Stimulated activated CD8-positive, alpha-beta memory T cell treated with anti-CD3 and anti-CD28 coated beads, Interleukin-12 subunit alpha, Interleukin-12 subunit beta, amount 100 ng/mL, for 24 hours (primary cell): ENCODE measurements around the gene EIF1AY.
"Not testable (repeated sequence)": the region's sequence is repeated elsewhere in the genome, so short reads cannot be mapped to it uniquely, and the experiment has no call there.

Experiments used
- DNase-seq: peaks from one replicate; pipeline ENCODE4 v3.0.0-alpha.2; 2020; ENCODE audit errors: extremely low read depth

The EIF1AY gene, protein sequence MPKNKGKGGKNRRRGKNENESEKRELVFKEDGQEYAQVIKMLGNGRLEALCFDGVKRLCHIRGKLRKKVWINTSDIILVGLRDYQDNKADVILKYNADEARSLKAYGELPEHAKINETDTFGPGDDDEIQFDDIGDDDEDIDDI

DNA sequence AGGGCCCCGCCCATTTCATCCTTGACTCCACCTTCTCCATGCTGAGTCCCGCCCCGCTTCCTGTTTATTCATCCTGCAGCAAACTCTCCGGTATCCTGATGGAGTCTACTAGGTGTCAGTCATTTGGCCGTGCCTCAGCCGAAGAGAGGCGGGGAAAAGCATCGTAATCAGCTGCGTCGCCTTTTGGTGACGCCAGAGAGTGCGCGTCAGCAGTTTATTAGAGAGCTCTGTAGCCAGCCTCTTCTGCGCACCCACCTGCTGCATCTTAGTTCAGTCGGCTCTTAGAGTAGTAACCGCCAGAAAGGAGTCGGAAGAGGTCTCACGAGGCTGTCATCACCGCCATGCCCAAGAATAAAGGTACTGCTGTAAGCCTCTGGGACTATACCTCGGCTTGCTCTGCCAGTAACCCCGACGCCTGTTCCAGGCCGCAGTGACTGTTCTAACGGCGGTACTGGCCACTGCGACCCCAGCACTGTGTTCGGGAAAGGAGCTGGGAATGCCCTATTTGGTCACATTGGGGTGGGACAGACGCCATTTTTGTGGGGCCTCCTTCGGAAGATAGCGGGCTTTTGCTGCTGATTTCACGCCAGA, at the start of gene EIF1AY:
Gene EIF1AY, plus strand, starts transcription at position 246 of the 591 bp plus-strand sequence. Its CDS starts 96 bp downstream, at position 342.
- peak; percentile 59 for DNase-seq

DNA sequence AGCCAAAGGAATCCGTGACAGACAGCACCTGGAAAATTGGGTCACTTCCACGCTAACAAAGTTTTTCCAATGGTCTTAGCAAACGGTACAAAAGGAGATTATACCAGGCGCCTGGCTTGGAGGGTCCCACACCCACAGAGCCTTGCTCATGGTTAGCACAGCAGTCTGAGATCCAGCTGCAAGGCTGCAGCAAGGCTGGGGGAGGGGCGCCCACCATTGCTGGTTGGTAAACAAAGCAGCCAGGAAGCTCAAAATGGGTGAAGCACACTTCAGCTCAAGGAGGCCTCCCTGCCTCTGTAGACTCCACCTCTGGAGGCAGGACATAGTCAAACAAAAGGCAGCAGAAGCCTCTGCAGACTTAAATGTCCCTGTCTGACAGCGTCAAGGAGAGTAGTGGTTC, 47.1 kb upstream of the EIF1AY start:
- no peak for DNase-seq

DNA sequence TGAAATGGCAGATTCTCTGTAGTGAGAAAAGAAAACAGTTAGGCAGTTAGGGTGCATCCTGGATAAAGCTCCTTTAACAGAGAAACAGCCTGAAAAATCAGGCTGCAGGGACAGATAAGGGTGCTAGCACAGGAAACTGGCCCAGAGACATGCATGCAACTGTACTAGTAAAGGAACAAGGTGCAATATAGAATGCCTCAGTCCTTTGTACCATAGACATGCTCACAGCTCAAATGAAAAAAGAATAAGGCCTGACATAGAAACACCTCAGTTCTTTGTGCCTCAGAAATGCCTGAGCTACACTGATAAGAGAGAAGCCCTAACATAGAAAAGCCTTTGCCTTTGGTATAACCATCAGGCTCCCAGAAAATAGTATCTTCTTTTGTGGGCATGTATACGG, 37.4 kb upstream of the EIF1AY start:
- no peak for DNase-seq

DNA sequence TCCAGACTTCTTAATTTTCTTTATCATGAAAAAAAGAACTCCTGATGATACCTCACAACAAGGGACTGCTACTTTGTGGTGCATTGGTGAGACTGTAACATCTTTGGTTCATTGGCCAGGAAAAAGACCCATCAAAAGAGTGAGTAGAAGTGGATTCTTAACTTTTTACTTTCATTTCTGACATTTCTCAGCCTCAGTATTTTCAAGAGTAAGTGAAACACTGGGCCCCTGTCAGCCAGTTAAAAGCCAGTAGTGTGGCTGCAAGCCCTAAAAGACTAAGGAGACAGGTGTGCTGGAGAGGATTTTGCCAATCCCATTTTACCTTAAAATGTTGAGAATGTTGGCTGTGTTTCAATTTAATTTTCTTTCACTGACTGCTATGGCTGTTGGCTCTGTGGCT, 36.6 kb upstream of the EIF1AY start:
- no peak for DNase-seq

DNA sequence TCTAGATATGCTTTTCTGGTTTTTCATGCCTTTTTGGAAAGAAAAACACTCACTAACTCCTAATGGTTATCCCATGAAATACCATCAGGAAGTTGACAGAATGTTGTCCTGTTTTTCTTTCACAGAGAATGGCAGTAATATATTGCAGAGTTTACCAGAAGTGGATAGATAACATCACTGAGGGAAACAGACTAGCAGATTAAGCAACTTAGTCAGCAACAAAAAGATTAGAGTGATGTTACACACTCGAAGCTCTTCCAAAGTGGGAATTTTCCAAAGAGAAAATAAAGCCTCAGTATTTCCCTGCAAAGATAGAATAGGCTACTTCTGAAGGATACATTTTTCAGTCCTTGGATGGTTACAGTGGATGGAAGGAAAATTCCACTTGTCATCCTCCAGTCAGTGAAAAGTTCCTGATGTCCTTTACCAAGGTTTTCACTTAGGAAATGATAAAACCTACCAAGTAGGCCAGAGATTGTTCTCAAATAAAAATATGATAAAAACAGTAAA, 31.1 kb upstream of the EIF1AY start:
- no peak for DNase-seq

DNA sequence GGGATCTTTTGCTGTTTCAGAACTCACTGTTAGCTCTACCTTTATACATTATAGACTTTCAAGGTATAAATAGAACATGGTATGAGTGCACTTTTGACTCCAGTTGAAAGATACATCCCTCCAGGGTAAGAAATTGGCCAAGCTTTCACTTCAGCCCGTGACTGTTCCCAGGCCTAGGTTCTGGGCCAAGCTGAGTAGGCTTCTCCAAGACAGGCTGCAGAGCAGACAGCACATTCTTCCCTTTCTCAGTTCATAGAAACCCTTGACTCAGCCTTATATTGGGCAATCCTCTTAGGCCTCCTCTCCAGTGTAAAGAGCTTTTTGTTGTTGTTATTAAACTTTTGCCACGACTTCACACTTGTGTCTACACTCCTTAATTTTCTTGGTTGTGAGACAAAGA, 29.5 kb upstream of the EIF1AY start:
- no peak for DNase-seq

DNA sequence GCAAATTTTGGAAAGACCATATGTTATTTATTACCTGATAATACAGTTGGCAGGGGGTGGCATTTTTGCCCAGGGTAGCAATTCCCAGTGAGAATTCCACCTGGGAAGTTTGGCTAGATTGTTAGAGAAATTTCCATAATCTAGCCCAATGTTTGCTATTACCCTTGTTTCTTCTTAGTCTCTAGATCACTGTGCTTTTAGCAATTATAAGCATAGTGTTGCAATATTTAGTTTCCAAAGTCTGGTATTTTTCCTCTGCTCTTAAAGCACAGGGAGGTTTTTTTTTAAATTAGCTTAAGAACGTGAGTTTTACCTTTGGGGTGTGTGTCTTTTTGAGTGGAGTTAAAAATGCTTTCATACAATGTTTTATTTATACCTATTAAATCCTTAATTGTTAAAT, 26.3 kb upstream of the EIF1AY start:
- DNase-seq: no peak

DNA sequence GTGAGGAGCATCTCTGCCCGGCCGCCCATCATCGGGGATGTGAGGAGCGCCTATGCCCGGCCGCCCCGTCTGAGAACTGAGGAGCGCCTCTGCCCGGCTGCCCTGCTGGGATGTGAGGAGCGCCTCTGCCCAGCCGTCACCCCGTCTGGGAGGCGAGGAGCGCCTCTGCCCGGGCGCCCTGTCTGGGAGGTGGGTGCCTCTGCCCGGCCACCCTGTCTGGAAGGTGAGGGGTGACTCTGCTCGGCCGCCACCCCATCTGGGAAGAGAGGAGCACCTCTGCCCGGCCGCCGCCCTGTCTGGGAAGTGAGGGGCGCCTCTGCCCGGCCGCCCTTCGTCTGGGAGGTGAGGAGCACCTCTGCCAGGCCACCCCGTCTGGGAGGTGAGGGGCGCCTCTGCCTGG, 23.7 kb upstream of the EIF1AY start:
- no peak for DNase-seq

DNA sequence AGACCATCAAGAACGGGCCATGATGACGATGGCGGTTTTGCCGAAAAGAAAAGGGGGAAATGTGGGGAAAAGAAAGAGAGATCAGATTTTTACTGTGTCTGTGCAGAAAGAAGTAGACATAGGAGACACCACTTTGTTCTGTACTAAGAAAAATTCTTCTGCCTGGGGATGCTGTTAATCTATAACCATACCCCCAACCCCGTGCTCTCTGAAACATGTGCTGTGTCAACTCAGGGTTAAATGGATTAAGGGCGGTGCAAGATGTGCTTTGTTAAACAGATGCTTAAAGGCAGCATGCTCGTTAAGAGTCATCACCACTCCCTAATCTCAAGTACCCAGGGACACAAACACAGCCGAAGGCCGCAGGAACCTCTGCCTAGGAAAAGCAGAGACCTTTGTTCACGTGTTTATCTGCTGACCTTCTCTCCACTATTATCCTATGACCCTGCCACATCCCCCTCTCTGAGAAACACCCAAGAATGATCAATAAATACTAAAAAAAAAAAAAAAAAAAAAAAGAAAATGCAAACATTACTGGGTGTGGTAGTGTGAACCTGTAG, 22.7 kb upstream of the EIF1AY start:
- DNase-seq: not testable (repeated sequence)

DNA sequence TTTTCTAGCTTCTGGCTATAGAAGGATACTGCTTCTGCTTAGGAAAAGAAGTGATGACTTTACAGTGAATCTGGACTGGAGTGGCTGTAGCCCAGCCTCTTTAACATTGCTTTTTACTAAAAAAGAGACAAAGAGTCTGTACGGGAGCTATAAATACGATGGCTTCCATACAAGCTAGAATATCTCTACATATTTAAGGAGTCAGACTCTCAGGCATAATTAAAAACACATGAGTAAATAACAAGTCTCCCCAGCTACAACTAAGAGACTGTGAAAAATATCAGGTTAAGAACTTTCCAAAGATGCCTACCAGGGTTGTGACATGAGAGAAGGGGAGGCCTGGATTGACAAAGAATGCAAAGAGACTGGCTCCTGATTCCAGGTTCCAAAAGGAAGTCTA, 19.8 kb upstream of the EIF1AY start:
- no peak for DNase-seq

DNA sequence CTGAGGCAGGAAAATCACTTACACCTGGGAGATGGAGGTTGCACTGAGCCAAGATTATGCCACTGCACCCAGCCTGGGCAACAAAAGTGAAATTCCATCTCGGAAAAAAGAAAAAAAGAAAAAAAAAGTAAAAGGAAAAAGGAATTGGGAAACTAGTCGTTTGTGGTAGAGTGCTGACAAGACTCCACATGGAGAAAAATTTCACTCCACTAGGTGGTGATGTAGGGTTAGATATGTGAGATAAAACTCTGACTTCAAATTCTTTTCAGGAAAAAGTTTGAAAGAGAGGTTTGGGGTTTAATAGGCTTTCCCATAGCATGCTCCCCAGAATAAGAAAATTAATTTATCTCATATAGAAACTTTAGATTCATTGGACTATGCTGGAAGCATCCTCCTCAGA, 16.9 kb upstream of the EIF1AY start:
- DNase-seq: no peak

DNA sequence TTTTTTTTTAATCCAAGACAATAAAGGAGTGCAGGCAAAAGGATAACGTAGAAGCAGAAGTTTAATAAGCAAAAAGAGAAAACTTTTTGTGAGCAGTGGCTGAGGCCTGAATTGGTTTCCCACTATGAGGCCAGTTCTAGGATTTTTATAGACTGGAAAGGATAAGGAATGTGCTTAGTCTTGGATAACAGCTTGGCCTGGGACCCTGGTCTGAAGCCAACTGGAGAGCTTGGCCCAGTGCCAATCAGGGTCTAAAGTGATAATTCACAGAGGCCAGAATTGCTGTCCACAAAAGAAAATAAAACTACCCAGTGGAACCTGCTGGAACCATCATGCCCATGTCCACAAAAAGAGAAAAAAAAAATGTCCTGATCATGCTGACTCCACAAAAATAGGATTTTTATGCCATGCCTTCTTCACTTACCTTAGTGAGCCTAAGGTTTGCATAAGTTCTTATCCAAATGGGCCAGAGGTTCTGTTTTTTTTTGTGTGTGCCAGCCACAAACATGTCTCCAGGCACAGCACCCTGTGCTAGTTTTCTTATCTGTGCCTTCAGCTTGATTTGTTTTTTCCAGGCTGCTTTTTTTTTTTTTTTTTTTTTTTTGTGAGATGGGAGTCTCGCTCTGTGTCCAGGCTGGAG, 15.6 kb upstream of the EIF1AY start:
- no peak for DNase-seq

DNA sequence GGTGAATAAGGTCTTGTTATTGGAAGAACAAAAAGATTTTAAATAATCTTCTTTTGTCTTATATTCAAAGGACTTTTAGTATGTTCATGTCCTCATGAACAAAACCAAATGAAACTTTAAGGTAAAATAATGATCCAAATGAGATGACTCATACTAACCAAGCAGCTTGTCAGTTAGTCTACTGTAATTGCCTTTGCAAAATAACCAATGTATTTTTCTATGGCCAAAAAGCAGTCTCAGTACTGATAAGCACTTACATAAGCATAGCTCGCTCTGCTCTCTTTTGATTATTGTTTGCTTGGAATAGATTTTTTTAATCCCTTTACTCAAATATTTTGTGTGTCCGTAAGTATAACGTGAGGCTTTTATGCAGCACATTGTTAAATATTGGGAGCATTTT, 4.3 kb upstream of the EIF1AY start:
- DNase-seq: no peak

DNA sequence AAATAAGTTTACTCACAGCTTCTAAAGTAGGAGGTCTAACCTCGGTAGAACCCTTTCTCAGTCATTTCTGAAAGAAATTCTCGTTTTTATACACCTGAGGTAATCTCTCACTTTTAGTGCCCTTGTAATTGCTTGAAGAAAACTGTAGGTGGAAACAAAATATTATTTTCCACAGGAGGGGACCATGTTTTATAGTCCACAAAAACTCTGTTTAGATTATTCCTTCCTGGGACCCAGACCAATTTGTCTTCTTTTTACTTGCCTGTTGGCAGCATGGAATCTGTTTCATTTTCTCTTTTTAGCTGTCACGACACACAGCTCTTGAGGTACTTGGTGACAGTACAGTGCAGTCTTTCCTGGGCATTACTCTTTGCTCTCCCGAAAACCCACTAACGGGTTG, 930 bp downstream of the EIF1AY start:
- DNase-seq: no peak

DNA sequence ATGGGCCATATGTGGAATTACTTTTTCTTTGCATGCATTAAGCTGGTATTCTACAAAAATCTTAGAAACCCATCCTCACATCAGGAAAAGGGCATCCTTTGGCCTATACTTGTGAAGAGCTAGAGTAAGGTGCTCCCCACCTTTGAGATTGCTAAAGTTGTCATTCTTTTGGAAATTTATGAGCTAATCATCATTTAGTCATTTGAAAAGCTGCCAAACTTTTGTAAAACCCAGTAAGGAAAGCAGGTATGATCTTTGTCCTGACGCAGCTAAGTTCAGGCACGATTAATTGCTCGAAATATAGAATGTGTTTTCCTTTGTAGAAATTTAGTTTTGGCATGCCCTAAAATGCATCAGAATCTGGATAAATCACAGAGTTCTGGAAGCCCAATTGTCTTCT, 2.6 kb downstream of the EIF1AY start:
- DNase-seq: no peak

DNA sequence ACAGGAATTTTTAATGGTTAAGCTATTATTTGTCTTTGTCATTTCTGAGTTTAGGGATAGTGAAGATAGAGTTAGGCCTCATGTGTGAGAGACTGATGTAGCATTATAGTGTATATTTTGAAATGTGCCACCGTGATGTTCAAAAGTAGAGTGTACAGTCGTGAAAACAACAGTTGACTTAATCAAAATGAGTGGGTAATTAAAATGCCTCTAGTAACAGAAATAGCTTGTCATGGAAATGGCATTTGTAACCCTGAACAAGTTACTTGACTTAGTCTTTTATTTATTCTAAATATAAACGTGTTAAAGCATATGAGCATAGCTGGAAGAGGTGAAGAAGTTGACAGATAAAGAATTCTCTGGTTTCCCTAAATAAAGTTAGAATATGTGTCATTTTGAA, 6.1 kb downstream of the EIF1AY start:
- no peak for DNase-seq

DNA sequence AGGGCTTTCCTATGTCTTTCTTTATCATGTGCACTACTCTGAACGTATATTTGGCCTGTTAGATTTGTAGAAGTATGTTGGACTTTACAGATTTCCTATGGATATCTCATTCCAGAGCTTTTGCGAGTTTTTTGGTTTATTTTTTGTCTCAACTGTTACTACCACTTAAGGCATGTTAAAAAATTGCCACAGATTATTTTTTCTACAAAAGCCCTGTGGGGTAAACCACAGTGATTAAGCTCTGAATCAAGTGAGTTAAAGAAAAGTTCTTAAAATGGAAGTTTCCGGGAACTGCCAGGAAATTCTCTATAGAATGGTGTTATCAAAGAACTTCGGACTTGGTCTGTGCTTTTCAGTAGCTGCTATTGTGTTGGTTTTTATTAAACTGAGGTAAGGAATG, 10.6 kb downstream of the EIF1AY start:
- DNase-seq: no peak
